Tibial nerve (tissue), 4 donors: ENCODE results near the gene SINHCAF. TPM values are rescaled to one million over a fixed set of nuclear protein-coding genes. Genes with fewer than 3 reads are reported as not detected.

Source experiments
- DNase-seq, 2 donors: peaks; one replicate each; pipeline ENCODE4 v3.0.0-alpha.2; 2019; ENCODE audit warnings: low spot score in 2 of 2
- H3K27ac ChIP-seq, 4 donors: fragments of 200-600 bp; sonication (generic) in 3 of 4; one replicate each; pipeline ENCODE4 v1.5.1; 2017 to 2019; ENCODE audit warnings: mild to moderate bottlenecking in 1 of 4
- H3K27me3 ChIP-seq, 2 donors: fragments of 200-600 bp; sonication (generic) in 1 of 2; one replicate each; pipeline versions ENCODE4 v1.5.1 to v1.6.0; 2017 to 2019
- H3K36me3 ChIP-seq, 3 donors: fragments of 200-600 bp; sonication (generic); one replicate each; pipeline ENCODE4 v1.5.1; 2018 to 2019
- H3K4me1 ChIP-seq, 4 donors: fragments of 200-600 bp; sonication (generic) in 3 of 4; one replicate each; pipeline ENCODE4 v1.5.1; 2017 to 2019
- H3K4me3 ChIP-seq, 4 donors: fragments of 200-600 bp; sonication (generic) in 3 of 4; one replicate each; pipeline ENCODE4 v1.5.1; 2017 to 2019; ENCODE audit warnings: mild to moderate bottlenecking in 1 of 4, moderate library complexity in 1 of 4
- H3K9me3 ChIP-seq, 4 donors: fragments of 200-600 bp; sonication (generic) in 3 of 4; one replicate each; pipeline ENCODE4 v1.5.1; 2017 to 2019
- CTCF ChIP-seq, 5 experiments: fragments of 200-600 bp in 3 of 5; fragments of 450-650 bp in 2 of 5; sonication (generic) in 3 of 5; IDR thresholded peaks; one replicate each; pipeline ENCODE4 v1.5.1; 2016 to 2019; ENCODE audit warnings: antibody characterized with exemption in 5 of 5, mild to moderate bottlenecking in 3 of 5, moderate library complexity in 2 of 5
- EP300 ChIP-seq, 2 donors: sonication (generic); formaldehyde crosslinking; IDR thresholded peaks; one replicate each; pipeline ENCODE4 v1.6.1; 2017; ENCODE audit warnings: antibody characterized with exemption in 2 of 2, mild to moderate bottlenecking in 1 of 2
- POLR2A ChIP-seq, 2 donors: fragments of 450-650 bp; IDR thresholded peaks; one replicate each; pipeline ENCODE4 v1.6.1; 2017; ENCODE audit warnings: antibody characterized with exemption in 2 of 2, mild to moderate bottlenecking in 2 of 2, moderate library complexity in 2 of 2
- WGBS, 2 donors: methylation state at CpG; one replicate each; pipeline ENCODE4 v1.1.5; 2018; 5-methylcytosine and 5-hydroxymethylcytosine counted together
- total RNA-seq, 4 donors: library from RNA; depleted of rRNA; stranded (reverse); fragments of >200 nt; gene quantifications; one replicate each; pipeline ENCODE4 v1.1.0, GENCODE V29; 2016

SINHCAF gene
- total RNA-seq, 4 donors from 2014 or later = 7.5 to 18.6 (median 10.5) TPM

GRCh38 chr12:31300783-31301182, 25.2 kb downstream of the SINHCAF start:
- H3K27ac ChIP-seq = no peak overlapping the region
- H3K4me3 ChIP-seq = no peak overlapping the region
- 92 to 93% methylated on average over 3 of the region's 3 CpGs for WGBS, 2 donors
- no peaks in the 10 kb centered on the region for H3K27me3 ChIP-seq
- DNase-seq = no peak
- H3K9me3 ChIP-seq = no peaks in the 10 kb centered on the region
- no peaks in the 10 kb centered on the region for H3K4me1 ChIP-seq
- peaks cover 0 to 52% (median 0%) of the 10 kb centered on the region in 3 donors for H3K36me3 ChIP-seq
- TF ChIP-seq EP300 (IDR thresholded peaks at IDR 0.05) = no peak
- TF ChIP-seq POLR2A (IDR thresholded peaks at IDR 0.05) = no peak
- TF ChIP-seq CTCF (IDR thresholded peaks at IDR 0.05) = no peak

GRCh38 chr12:31300341-31300740, 25.6 kb downstream of the SINHCAF start:
- WGBS, 2 donors = 81 to 83% methylated on average over 1 of the region's 1 CpG
- H3K27ac ChIP-seq = no peak overlapping the region
- no peak overlapping the region for H3K4me3 ChIP-seq
- TF ChIP-seq CTCF (IDR thresholded peaks at IDR 0.05) = no peak
- peaks cover 0 to 55% (median 0%) of the 10 kb centered on the region in 3 donors for H3K36me3 ChIP-seq
- H3K4me1 ChIP-seq = no peaks in the 10 kb centered on the region
- no peaks in the 10 kb centered on the region for H3K9me3 ChIP-seq
- no peak for DNase-seq
- no peaks in the 10 kb centered on the region for H3K27me3 ChIP-seq

- WGBS, 2 donors = 61 to 69% methylated on average over 3 of the region's 3 CpGs
- H3K36me3 ChIP-seq = peaks cover 0 to 53% (median 0%) of the 10 kb centered on the region in 3 donors
- no peak overlapping the region for H3K4me3 ChIP-seq
- no peaks in the 10 kb centered on the region for H3K9me3 ChIP-seq
- DNase-seq = no peak
- H3K27me3 ChIP-seq = no peaks in the 10 kb centered on the region
- H3K27ac ChIP-seq = no peak overlapping the region
- no peaks in the 10 kb centered on the region for H3K4me1 ChIP-seq
- no peak for TF ChIP-seq POLR2A (IDR thresholded peaks at IDR 0.05)
- TF ChIP-seq EP300 (IDR thresholded peaks at IDR 0.05) = no peak
- no peak for TF ChIP-seq CTCF (IDR thresholded peaks at IDR 0.05)
Observed at GRCh38 chr12:31298922-31299321, 27.0 kb downstream of the SINHCAF start.

- Histone ChIP-seq H3K9me3 (no peaks in the 10 kb centered on the region), H3K36me3 (peaks cover 0 to 49% (median 0%) of the 10 kb centered on the region in 3 donors), H3K4me3 (no peak overlapping the region), H3K4me1 (no peaks in the 10 kb centered on the region), H3K27ac (no peak overlapping the region), H3K27me3 (no peaks in the 10 kb centered on the region)
- DNase-seq = no peak
- no peak for TF ChIP-seq EP300 (IDR thresholded peaks at IDR 0.05)
- WGBS, 2 donors = 75 to 79% methylated on average over 2 of the region's 2 CpGs
Observed at GRCh38 chr12:31298515-31298910, 27.4 kb downstream of the SINHCAF start.

- Histone ChIP-seq H3K4me3 (no peak overlapping the region), H3K36me3 (peaks cover 0 to 49% (median 3%) of the 10 kb centered on the region in 3 donors), H3K27me3 (no peaks in the 10 kb centered on the region), H3K4me1 (no peaks in the 10 kb centered on the region), H3K9me3 (no peaks in the 10 kb centered on the region), H3K27ac (no peak overlapping the region)
- TF ChIP-seq EP300 (IDR thresholded peaks at IDR 0.05) (no peak), CTCF (IDR thresholded peaks at IDR 0.05) (no peak), POLR2A (IDR thresholded peaks at IDR 0.05) (no peak)
- DNase-seq = no peak
- 80 to 82% methylated on average over 13 of the region's 13 CpGs for WGBS, 2 donors
Observed at GRCh38 chr12:31297572-31298514, 28.1 kb downstream of the SINHCAF start.
